GM18858 (cell line): ENCODE measurements around the gene C6orf15.

ENCODE experiments used
- ATAC-seq: cut with Tn5 transposase; IDR thresholded peaks from one replicate; pipeline ENCODE4 v1.9.1; 2021; ENCODE audit not compliant: unreplicated experiment

The C6orf15 gene

DNA sequence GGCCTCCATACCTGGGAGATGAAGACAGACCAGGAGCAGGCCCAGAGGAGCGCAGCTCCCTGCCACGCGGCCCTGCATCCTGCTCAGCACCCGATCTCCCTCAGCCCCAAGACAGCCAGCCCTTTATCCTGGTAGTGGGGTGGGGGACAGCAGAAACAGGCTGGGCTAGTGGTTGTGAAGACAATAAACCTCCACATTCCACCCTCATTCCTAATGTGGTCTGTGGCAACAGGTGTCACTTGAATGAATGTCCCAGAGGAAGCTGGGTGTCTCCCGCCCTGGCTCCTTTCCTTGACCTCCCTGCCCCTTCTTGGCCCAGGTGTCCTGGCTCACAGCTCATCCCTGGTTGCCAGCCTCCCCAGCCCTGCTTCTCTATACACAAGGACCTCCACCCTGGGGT lies at the start of gene C6orf15:
TSS of gene C6orf15 (minus strand) at position 98 of the 400 bp plus-strand sequence. CDS start at position 78, 20 bp downstream.
- no peak for ATAC-seq

DNA sequence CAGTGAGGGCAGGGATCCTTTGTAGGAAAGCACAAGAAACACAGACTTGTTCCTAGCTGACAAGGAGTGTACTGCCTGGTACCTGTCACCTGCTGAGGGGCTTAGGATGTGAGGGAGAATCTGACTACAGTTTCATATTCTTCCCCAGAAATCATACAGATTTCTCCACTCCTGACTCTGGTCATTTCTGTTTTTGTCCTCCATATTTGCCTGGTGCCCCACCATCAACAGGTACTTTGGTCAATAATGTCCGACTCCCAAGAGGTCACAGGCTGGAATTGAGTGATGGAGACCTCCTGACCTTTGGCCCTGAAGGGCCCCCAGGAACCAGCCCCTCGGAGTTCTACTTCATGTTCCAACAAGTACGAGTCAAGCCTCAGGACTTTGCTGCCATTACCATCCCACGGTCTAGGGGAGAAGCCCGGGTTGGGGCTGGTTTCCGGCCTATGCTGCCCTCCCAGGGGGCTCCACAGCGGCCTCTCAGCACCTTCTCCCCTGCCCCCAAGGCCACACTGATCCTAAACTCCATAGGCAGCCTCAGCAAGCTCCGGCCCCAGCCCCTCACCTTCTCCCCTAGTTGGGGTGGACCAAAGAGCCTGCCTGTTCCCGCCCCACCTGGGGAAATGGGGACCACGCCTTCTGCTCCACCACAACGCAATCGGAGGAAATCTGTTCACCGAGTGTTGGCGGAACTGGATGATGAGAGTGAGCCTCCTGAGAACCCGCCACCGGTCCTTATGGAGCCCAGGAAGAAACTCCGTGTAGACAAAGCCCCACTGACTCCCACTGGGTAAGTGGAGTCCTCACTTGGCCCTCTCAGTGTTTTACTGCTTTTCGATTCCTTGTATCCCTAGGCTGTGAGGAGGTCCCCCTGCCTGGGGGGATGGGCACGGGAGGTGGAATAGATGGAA lies 49.1 kb upstream of the C6orf15 start:
- ATAC-seq = no peak

DNA sequence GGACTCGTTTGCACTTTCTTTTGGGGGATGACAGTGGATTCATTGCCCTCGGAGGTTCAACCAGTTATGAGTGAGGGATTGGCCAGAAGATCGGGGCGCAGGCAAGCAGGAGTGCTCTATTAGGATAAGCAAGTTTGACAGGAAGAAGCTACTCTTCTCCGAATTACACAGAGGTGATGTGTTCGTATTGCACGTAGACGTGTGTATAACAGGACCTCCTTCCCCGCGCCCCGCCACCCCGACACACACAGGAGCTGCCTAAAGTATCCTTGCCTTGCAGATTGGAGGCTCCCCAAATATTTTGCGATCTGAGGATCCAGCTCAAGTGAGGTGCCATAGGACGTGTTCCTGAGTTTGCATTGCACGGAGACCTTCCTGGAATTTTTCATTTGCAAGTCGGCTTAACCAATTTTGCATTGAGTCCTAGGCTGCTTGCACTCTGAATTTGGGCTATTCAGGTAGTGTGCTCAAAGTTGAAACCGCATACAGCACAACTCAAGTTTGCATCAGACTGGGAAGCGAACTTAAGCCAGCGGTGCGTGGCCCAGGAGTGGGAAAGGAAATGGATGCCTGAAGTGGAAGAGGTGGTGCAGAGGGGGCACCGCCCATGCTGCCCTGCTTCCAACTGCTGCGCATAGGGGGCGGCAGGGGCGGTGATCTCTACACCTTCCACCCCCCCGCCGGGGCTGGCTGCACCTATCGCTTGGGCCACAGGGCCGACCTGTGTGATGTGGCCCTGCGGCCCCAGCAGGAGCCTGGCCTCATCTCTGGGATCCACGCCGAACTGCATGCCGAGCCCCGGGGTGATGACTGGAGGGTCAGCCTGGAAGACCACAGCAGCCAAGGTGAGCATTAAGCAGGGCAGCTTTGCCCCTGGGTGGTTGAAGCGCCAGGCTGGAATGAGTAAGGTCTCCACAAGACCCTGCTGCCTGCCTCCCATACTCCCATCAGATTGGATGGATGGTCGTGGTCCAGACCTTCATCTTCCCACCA lies 46.8 kb upstream of the C6orf15 start:
- no peak for ATAC-seq

DNA sequence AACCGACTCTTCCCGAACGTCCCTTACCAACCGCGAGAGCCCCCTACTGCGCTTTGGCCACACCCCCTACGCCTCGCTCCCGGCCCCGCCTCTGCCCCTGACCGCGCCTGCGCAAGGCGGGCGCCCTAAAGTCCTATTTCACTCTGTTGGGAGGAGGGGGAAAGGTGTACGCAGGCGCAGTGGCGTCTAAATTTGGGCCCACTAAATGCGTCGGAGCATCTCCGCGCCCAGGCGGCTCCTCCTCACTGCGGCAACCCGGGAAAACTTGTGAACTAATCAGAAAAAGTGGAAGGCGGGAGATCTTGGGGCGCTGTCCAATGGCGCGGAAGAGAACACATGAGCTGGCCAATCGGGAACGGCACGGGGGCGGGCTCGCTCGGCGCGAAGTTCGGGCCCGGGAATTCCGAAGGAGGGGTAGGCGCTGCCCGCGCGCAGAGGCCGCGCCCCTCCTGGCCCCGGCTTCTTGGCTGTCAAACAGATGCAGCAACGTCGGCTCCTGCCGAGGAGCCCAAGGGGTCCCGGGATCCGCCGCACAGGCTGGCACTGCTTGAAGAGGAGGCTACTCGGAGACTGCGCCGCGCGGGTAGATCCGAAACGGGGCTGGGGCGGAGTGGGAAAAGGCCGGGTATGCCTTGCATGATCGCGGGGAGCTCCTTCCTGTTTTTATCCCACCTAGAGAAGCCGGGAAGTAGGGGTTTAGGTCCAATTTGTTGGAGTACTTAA lies 45.9 kb upstream of the C6orf15 start, which contains the start of gene TCF19:
TSS of gene TCF19 (plus strand) at position 450 of the 723 bp plus-strand sequence. CDS start 881 bp downstream, outside the sequence.
- peak; percentile 68 for ATAC-seq

DNA sequence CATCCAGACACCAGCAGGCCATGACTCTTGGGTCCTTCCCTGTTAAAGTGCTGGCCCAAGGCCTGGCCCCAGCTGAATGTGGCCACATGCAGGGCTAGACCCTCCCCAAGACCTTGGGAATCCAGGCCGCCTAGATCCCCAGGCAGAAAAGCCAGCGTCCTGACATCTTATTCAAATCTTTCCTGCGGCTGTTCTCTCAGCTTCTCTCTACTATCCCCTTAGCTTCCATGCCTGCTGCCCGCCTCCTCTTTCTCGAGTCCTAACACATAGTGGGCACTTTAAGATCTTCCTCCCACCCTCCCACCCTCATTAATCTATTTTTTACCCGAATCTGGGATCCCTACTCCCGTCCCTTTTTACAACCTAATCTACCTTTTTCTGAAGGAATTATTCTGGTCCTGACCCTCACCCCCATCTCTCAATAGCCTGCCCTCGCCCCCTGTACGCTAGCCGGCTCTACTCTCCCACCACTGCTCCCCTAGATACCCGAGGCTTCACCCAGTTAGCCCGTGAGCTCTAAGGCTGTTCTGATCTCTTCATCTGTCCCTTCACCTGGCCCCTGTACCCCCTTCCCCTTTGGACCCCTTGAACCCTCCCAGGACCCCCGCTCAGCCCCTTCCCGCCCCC lies 45.3 kb upstream of the C6orf15 start, which contains the start of gene CCHCR1:
TSS of gene CCHCR1 (minus strand) at position 290 of the 627 bp plus-strand sequence. CDS start at position 88, 202 bp downstream.
- no peak for ATAC-seq

DNA sequence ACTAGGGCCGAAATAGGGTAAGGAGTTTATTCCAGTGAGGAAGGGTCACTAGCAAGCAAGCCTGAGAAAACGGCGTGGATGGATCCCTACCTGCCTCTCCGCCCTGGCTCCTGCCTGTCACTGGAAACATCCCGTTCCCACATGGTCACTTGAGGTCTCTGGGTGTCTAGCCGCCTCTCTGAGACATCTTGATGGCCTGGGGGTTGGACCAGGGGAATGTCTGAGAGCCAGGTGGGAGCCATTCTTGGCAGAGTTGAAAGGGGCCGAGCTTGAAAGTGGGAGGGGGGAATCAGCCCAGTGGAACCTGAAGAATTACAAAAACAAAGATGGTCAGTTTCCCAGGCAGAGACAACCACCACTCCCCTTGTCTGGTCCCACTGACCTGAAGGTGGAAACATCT lies 44.3 kb upstream of the C6orf15 start:
- no peak for ATAC-seq

DNA sequence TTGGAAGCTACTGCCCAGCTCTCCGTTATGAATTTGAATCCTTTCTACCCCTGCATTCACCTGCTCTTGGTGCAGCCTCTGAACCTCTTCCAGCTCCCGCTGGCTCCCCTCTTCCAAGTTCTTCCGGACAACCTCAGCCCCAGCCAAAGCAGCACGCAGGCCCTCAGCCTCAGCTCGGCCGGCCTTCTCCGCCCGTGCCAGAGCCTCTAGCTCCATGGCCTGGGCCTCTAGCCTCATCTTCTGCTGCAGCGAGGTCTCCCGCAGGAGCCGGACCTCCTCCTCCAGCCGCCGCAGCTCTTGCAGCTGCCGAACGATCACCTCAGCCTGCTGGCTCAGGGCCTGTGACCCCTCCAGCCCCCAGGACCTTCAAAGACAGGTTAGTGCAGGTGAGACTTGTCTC lies 42.1 kb upstream of the C6orf15 start:
- no peak for ATAC-seq

DNA sequence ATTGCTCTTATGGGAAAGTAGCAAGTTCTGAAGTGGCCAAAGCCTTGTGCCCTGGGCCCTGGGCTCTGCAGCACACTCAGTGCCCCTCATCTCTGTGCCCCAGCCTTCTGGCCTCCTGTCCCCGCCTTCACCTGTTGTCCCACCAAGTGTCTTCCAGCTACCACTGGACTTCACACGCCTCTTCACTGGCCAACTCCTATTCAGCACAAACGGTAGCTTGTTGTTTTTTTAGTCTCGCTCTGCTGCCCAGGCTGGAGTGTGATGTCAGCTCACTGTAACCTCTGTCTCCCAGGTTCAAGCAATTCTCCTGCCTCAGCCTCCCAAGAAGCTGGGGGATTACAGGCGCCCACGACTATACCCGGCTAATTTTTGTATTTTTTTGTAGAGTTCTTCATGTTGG lies 40.4 kb upstream of the C6orf15 start:
- no peak for ATAC-seq

DNA sequence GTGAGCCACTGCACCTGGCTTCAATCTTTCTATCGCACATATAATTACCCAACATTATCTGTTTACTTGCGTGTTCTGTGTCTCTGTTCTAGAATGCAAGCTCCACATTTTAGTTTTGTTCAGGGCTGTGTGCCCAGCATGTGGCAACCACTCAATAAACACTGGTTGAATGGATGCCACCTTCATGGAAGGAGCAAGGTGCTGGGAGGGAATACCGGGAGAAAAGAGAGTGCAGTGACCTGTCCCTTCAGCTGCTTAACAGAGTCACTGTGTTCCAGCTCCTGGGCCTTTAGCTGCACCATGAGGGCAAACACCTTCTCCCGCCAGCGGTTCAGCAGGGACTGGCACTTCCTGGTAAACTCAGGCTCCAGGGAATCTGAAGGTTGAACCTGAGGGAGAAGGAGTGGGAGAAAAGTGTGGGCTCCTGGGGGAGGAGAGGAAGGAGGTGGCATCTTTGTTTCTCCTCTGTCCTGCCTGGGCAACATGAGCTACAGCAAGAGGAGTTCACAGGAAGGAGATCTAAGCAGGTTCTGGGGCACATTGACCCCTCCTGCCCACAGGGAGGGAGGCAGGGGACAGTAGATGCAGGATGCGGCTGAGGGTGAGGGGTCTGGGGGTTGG lies 37.6 kb upstream of the C6orf15 start:
- ATAC-seq = no peak

DNA sequence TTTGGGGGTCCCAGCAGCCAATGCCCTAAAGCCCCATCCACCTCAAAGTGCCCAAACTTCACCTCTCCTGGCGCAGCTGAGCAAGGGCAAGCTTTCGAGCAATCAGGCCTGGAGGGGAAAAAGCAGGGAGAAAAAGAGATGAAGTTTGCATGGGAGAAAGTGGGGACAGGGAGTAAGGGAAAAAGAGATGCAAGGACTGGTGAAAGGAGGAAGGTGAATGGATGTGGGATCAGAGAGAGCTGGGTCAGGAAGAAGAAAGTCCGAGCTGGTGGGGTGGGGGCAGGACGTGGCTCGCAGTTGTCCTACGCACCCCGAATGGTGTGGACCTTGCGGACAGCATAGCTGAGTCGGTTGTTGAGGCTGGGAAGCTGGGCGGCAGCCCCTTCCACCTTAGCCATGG lies 33.0 kb upstream of the C6orf15 start:
- ATAC-seq = no peak

DNA sequence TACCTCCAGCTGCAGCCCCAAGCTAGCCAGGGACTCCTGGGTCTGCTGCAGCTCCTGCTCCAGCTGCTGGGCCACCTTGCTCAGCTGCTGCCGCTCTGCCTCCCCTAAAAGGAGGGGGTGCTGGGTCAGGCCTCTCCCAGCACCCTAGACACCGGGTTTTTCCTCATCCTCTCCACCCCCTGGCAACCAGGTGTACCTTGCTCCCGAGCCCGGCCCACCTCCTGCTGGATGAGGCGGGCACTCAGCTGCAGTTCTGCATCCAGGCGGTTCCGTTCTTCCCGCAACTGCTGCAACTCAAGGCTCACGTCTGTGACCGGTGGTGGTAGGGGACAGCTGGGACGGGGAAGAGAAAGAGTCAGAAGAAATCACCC lies 32.6 kb upstream of the C6orf15 start:
- no peak for ATAC-seq

DNA sequence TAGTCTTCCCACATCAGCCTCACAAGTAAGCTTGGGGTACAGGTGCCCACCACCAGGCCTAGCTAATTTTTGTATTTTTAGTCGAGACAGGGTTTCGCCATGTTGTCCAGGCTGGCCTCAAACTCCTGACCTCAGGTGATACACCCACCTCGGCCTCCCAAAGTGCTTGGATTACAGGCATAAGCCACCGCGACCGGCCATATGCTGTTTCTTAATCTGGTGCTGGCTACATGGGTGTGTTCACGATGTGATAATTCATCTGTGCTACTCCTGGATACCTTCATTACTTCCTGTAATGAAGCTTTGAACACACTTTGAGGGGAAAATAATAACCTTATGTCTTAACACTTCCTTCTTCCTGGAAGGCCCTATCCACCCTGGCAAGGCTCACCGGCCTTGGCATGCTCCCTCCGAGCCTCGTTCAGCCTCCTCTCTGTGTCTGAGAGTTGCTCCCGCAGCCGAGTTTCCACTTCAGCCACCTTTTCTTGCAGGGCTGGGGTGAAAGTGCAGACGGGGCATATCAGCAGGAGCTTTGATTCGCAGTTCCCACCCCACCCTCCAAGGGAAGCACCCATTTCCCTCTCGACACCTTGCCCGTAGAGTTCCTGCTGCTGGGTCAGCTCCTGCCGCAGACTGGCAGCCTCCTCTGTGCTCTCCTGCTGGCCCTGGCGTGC lies 32.1 kb upstream of the C6orf15 start:
- no peak for ATAC-seq

DNA sequence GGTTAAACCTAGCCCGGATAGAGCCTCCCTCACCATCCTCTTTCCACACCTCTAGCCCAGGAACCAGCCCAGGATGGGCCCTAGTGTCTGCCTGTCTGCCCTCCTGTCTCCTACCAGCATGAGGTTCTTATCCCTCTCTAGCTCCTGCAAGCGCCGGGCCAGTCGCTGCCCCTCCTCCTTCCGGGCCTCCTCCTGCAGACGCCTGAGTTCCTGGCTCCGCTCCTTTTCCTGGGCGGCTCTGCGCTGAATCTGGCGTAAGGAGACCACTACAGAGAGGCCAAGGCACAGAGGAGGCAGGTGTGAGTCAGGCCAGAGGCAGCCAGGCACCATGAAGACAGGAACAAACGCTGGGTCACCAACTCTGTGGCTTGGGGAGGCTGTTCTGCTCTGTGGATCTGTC lies 30.8 kb upstream of the C6orf15 start:
- ATAC-seq = no peak

DNA sequence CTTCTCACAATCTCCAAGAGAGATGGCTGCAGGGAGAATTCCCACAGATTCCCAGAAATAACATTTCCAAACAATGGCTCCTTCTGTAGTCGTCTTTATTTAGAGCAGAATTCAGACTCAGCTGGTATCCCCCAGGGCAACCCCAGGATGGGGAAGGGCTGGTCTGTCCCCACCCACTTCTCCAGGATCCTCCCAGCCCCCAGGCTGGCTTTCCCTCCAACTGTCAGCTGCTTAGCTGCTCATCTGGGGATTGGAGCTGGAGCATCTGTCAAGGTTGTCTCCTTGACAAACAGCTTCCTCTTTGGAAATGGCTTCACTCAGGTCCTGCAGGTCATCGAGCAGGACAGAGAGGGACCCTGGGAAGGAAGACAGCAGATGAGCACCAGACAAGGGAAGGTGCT lies 30.0 kb upstream of the C6orf15 start:
- ATAC-seq = no peak

DNA sequence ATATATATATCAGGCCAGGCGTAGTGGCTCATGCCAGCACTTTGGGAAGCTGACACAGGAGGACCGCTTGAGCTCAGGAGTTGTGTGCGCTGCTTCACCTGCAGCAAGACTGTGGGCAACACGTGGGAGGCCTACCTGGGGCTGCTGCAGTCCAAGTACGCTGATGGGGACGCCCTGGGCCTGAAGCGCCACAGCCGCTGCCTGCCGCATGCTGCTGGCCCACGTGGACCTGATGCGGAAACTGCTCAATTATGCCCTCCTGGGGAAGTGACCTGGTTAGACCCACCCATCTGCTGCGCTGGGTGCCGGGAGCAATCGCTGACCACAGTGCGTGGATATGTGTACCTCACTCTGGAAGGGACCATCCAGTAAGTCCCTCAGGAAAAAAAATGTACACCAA lies 28.3 kb upstream of the C6orf15 start:
- ATAC-seq = no peak

DNA sequence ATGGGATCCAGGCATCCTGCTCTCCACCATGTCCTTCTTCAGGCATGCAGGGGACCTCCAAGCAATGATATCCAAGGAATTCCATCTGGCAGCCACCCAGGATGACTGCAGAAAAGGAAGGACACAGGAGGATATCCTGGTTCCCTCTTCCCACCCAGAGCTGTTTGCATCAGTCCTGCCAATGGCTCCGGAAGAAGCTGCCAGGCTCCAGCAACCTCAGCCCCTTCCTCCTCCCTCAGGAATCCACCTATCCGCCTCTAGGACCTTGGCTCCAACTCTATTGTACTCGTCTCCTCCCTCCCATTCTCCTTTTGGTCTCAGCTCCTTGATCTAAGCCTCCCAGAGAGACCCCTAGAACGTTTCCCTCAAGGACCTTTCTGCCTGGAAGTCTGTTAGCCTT lies 27.2 kb upstream of the C6orf15 start:
- no peak for ATAC-seq

DNA sequence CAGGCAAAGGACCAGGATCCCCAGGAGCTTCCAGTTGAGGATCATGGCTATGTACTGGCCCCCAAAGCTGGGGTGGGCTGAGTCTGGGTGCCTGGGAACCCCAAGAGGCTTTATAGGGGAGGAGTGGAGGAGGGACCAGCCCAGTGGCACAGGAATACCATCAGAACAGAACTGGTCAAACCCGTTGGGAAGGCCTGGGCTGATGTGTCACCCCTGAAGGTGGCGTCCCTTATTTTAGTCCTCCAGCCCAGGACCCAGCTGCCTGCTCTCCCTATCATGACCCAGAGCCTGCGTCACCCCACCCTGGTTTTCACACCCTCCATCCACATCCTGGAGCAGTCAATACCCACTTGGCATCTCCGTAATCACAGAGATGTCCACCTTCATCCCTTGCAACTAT lies 26.6 kb upstream of the C6orf15 start, which contains the start of gene PSORS1C2:
TSS of gene PSORS1C2 (minus strand) at position 85 of the 400 bp plus-strand sequence. CDS start at position 45, 40 bp downstream.
- no peak for ATAC-seq

DNA sequence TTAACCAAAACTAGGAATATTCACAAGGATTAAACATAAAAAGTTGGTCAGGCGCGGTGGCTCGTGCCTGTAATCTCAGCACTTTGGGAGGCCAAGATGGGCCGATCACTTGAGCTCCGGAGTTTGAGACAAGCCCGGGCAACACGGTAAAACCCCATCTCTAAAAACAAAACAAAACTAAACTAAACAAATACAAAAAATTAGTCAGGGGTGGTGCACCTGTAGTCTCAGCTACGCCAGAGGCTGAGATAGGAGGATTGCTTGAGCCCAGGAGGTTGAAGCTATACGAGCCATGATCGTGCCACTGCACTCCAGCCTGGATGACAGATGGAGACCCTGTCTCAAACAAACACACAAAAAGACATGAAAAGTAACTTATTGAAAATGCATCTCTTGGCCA lies 23.3 kb upstream of the C6orf15 start:
- ATAC-seq = no peak

DNA sequence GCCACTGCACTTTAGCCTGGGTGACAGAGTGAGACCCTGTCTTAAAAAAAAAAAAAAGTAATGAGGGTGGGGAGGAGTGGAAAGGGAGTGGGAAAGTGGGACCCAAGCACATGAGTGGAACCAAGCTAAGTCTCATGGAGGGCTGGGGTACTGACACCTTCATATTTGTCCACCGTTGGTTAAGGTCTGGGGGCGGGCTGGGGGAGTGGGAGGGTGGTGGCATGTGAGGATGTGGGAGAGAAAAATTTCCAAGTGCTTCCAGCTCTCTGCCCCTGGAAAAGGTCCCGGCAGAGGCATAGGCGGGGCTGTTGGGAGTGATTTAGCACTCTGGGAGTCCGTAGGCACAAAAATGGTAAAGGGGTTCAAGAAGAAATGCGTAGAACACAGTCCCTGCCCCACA lies 20.4 kb upstream of the C6orf15 start:
- ATAC-seq = no peak
